NCI-H226 (cell line): ENCODE data around the gene ST7.
A peak's percentile ranks its signal among the peaks of the same experiment; 100 is the strongest.
"Not testable (repeated sequence)": the region's sequence is repeated elsewhere in the genome, so short reads cannot be mapped to it uniquely, and the experiment has no call there.

ENCODE experiments used
- DNase-seq: peaks from one replicate; pipeline ENCODE4 v3.0.0-alpha.2; 2015

Gene ST7

GRCh38 chr7:117101026-117101425, 147.7 kb downstream of the ST7 start:
- no peak for DNase-seq

- DNase-seq = no peak
Observed at GRCh38 chr7:117110480-117111315, 157.4 kb downstream of the ST7 start.

- DNase-seq = no peak
Observed at GRCh38 chr7:117111535-117111934, 158.2 kb downstream of the ST7 start.

- DNase-seq = no peak
Observed at GRCh38 chr7:117112640-117113039, 159.3 kb downstream of the ST7 start.

- DNase-seq = no peak
Observed at GRCh38 chr7:117113871-117114270, 160.6 kb downstream of the ST7 start.

- DNase-seq = no peak
Observed at GRCh38 chr7:117114272-117114671, 161.0 kb downstream of the ST7 start.

GRCh38 chr7:117116211-117116610, 162.9 kb downstream of the ST7 start:
- no peak for DNase-seq

- DNase-seq = no peak
Observed at GRCh38 chr7:117117172-117117571, 163.9 kb downstream of the ST7 start.

- DNase-seq = no peak
Observed at GRCh38 chr7:117118579-117119180, 165.4 kb downstream of the ST7 start.

GRCh38 chr7:117119192-117119924, 166.1 kb downstream of the ST7 start:
- DNase-seq = peak; percentile 28

- not testable (repeated sequence) for DNase-seq
Observed at GRCh38 chr7:117120321-117120720, 167.0 kb downstream of the ST7 start.

GRCh38 chr7:117122036-117122435, 168.7 kb downstream of the ST7 start:
- not testable (repeated sequence) for DNase-seq

GRCh38 chr7:117122536-117122935, 169.2 kb downstream of the ST7 start:
- no peak for DNase-seq

GRCh38 chr7:117123311-117123926, 170.1 kb downstream of the ST7 start:
- DNase-seq = no peak

- peak; percentile 41 for DNase-seq
Observed at GRCh38 chr7:117124591-117125220, 171.4 kb downstream of the ST7 start.

GRCh38 chr7:117126676-117127075, 173.4 kb downstream of the ST7 start:
- DNase-seq = no peak

- DNase-seq = peak; percentile 22
Observed at GRCh38 chr7:117127585-117128168, 174.4 kb downstream of the ST7 start.

- peak; percentile 6 for DNase-seq
Observed at GRCh38 chr7:117129521-117129955, 176.2 kb downstream of the ST7 start.

GRCh38 chr7:117130262-117130661, 177.0 kb downstream of the ST7 start:
- no peak for DNase-seq

- DNase-seq = peak; percentile 82
Observed at GRCh38 chr7:117132321-117133120, 179.2 kb downstream of the ST7 start.

- DNase-seq = no peak
Observed at GRCh38 chr7:117133125-117133524, 179.8 kb downstream of the ST7 start.
